Activated CD8-positive, alpha-beta memory T cell treated with anti-CD3 and anti-CD28 coated beads for 36 hours (primary cell): ENCODE data around the gene ZMYND8. TPM values are rescaled to one million over a fixed set of nuclear protein-coding genes. Genes with fewer than 3 reads are reported as not detected.

Experiments used
- CTCF ChIA-PET: fragments of 350-600 bp; sonication (Branson Sonifier 250); formaldehyde crosslinking; loops from one replicate; lab custom pipeline; 2021; ENCODE audit warnings: antibody characterized with exemption; lab: Charles Lee
- POLR2A ChIA-PET: fragments of 350-600 bp; sonication (Branson Sonifier 250); formaldehyde crosslinking; loops from one replicate; lab custom pipeline; 2021; ENCODE audit warnings: antibody characterized with exemption; lab: Charles Lee
- total RNA-seq, 2 experiments: library from RNA; stranded (reverse); gene quantifications; one replicate each; pipeline ENCODE4 v1.2.3, GENCODE V29; 2021

The ZMYND8 gene
- total RNA-seq, 2 experiments from 2014 or later, result 28.7 to 29.1 TPM

DNA sequence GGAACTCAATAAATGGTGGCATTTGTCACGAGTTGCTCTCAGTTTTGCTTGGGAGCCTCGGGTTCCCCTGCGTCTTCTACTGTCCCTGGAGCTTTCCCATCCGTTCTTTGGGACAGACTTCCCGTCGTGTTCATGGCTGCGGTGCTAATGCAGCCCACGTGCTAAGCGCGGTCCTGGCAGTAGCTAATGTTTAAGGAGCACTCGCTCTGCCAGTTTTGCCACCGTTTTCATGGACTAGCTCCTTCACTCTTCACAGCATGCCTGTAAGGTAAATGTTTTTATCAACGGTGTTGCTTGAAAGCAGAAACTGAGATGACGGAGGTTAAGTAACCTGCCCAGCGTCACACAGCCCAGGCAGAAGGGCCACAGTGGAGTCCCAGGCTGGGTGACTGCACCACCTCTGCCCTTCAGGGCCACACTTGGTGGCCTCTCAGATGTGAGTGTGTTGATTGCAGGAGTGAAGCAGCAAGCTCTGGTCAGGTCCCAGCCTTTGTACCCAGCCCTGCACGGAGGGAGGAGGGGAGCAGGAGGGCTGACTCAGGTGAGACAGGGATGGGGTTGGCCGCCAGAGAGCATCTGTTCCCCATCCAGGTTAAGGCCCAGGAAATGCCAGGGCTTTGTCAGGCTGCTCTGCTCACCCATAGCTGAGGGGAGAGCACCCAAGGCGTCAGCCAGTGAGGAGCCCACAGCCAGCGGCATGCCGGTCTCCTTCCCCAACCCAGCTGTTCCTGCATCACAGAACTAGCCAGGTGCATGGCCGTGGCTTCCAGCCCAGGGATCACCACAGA, 181.8 kb downstream of the ZMYND8 start:
- ChIA-PET POLR2A (no interaction called here), CTCF (no interaction called here)

DNA sequence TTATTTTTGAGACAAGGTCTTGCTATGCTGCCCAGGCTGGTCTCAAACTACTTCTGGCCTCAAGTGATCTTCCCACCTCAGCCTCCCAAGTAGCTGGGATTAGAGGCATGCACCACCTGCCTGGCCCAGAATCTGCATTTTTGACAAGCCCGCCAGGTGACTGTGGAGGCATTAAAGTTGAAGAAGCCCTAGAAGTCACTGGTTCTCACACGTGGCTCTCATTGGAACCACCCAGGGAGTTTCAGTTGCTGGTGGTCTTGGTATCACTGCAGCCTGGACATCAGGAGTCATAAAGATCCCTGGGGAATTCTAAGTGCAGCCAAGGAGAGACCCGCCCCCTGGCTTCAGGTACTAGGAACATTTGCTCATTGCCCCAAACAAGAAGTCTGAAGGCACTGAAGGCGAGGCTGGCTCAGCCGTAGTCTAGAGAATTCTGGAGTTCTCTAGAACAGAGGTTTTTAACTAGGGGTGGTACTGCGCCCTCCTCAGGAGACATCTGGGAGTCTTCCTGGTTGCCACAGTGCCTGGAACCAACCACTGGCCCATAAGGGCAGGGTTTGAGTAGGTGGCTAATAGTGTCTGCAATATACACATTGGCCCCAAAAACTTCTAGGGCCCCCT, 182.8 kb downstream of the ZMYND8 start:
- POLR2A ChIA-PET, result no interaction called here
- CTCF ChIA-PET, result no interaction called here

DNA sequence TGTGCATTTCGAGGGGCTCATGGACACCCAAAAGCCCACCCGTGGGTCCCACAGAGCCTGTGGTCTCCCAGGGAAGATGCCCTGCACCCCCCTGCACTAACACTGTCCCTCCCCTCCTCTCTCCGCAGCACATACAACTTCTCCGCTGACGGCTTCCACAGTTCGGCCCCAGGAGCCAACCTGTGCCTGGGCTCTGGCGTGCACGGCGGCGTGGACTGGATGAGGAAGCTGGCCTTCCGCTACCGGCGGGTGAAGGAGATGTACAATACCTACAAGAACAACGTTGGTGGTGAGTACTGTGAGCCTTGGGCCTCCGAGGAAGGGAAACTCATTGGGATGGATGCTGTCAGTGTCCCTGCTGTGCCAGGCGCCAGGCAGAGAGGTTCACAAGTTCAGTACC, 183.9 kb downstream of the ZMYND8 start:
- POLR2A ChIA-PET, result no interaction called here
- CTCF ChIA-PET, result no interaction called here

DNA sequence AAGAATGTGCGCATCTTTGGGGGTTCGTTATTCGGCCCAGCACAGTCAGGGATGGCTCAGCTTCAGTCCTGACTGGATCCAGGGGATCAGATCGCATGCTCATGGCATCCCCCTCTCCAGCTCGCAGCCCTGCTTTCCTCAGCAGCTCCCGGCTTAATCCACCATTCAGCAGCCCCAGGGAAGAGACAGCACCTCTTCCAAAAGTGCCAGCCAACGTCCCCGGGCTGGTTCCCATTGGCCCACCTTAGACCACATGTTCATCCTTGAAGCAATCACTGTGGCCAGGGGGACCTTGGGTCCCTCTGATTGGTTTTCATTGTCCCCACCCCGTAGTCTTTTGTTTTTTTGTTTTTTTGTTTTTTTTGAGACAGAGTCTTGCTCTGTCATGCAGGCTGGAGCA, 188.7 kb downstream of the ZMYND8 start:
- ChIA-PET POLR2A (no interaction called here), CTCF (interaction anchor here (0.6 kb wide), 1 partner anchor 68 kb away, joined by 3 read pairs; no protein-coding TSS in a partner anchor)

DNA sequence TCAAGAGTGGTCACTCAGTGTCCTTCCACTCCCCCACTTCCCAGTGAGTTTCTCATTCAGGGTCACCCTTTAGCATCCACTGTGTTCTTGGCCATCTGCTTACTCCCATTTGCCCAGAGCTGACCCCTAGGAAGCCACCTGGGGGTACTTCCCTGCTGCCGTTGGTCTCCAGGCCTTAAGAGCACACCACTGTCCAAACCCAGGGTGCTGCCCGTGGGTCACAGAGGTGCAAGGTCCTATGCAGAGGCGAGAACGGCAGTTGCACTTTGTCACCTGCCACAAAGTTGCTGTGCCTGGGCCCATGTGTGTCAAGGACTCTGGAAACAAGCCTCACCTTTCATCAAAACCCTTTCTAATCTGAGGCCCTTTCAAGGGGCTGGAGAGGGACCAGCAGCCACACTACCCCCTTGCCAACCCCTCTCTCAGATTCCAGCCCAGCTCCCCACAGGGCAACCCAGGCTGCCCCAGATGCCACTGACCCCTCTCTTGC, 191.1 kb downstream of the ZMYND8 start:
- ChIA-PET CTCF (interaction anchor here (2.0 kb wide), 1 partner anchor 43 kb away, joined by 5 read pairs; no protein-coding TSS in a partner anchor), POLR2A (no interaction called here)

DNA sequence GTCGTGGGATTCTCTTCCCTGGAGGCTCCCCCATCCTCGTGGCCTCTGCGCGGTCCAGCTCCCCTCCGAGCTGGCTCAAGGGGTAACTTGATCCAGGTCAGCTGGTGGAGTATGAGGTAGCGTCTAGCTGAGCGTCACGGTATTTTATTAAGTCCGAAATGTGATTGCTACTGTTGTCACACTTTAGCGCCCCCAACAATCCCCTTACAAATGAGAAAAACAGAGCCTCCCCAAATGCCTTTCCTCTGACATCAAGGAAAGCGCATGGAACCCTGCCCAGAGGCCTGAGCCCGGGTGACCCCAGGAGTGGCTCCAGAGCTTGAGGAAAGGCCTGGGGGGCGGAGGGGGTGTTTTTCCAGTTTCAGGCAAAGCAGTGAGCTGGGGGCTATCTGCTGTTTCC, 192.4 kb downstream of the ZMYND8 start:
- ChIA-PET POLR2A (interaction anchor here (0.6 kb wide), 1 partner anchor 20 kb away, joined by 7 read pairs; no protein-coding TSS in a partner anchor), CTCF (no interaction called here)

DNA sequence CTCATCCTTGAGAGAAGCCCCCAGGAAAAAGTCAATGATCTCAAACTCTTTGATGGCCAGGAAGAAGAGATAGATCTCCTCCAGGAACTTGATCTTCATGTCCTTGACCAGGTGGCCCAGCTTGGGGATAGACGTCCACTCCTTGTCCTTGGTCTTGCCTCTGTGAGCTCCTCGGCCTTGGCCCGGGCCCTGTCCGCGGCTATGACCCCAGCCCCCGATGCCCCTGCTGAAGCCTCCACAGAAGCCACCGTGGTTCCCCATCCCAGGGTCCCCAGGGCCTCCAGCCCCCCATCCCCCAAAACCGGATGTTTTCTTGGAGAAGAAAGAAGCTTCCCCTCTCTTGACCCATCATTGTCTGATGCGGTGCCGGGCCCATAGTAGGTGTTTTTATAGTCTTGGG, 195.1 kb downstream of the ZMYND8 start:
- CTCF ChIA-PET, result interaction anchor here (0.6 kb wide), 1 partner anchor 21 kb away, joined by 3 read pairs; no protein-coding TSS in a partner anchor
- POLR2A ChIA-PET, result no interaction called here

DNA sequence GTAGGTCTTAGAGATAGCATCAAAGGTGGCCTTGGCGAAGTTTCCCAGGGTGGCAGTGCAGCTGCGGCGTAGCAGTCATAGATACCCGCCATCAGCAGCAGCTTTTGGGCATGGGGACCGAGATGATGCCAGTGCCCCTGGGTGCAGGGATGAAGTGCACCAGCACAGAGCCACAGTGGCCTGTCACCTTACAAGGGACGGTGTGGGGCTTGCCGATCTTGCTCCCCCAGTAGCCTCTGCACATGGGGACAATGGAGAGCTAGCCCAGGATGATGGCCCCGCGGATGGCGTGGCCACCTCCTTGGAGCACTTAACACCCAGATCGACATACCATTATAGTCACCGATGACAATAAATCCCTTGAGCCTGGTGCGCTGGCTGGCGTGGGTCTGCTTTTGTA, 195.5 kb downstream of the ZMYND8 start:
- POLR2A ChIA-PET, result no interaction called here

DNA sequence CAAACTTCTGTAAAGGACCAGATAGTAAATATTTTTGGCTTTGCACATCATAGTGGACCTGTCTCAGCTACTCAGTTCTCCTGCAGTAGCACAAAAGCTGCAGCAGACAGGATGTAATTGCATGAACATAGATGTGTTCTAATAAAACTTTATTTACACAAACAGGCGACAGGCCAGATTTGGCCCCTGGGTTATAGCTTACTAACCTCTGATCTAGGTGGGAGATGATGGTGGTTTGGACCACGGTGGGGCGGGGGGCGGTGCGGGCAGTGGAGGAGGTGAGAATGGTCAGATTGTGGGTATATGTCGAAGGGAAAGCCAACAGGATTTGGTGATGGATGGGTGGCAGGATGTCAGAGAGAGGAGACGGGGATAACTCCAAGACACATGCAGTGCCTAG, 196.3 kb downstream of the ZMYND8 start:
- POLR2A ChIA-PET, result no interaction called here

More for the DNA sequence above, 195.5 kb downstream of the ZMYND8 start:
- CTCF ChIA-PET, result interaction anchor here (0.6 kb wide), 1 partner anchor 21 kb away, joined by 3 read pairs; no protein-coding TSS in a partner anchor

More for the DNA sequence above, 196.3 kb downstream of the ZMYND8 start:
- CTCF ChIA-PET, result no interaction called here

Other genes starting within 250 kb of the ZMYND8 start
- gene NCOA3, start 145.2 kb upstream of the ZMYND8 start, total RNA-seq, result 10 to 100 TPM; 77.1 to 86.2 TPM